ENCODE measurements around the gene STAMBPL1.

The STAMBPL1 gene

GRCh38 chr10:88952647-88953111 lies 72.6 kb downstream of the STAMBPL1 start, which contains the start of gene ACTA2:
ACTA2 (minus strand) TSS chr10:88952773; CDS start chr10:88948930, 3,843 bp downstream.
- no peak for DNase-seq (ENCODE audit: low read depth)

DNA sequence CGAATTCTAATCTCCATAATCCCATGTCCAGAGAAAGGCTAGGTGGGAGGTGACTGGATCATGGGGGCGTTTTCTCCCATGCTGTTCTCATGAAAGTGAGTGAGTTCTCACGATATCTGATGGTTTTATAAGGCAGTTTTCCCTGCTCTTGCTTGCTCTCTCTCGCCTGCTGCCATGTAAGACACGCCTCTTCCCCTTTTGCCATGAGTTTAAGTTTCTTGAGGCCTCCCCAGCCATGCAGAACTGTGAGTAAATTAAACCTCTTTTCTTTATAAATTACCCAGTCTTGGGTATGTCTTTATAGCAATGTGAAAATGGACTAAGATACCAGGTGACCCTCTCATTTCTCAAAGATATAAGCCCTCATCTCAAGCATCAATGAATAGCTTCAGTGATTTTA lies 73.6 kb downstream of the STAMBPL1 start:
- DNase-seq (ENCODE audit: low read depth), result no peak

- DNase-seq (ENCODE audit: low read depth), result no peak
These were observed 74.5 kb downstream of the STAMBPL1 start for GRCh38 chr10:88954458-88955083.

DNA sequence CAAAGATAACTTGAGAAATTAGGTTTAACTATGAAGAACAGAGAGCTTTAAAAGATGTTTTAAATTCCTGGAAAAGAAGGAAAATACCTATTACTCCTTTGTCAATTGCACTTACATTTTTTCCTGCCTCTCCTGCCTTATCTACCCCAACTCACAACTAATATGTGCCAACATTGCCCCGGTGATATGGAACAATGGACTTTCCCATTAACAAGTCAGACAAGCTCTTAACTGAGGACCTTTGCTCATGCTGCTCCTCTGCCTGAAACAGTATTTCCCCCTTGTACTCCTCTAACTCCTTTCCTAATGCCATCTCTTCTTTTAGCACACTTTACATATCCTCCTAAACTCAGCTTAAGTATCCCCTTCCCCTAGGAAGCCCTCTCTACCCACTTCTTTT lies 77.3 kb downstream of the STAMBPL1 start:
- no peak for DNase-seq (ENCODE audit: low read depth)

- no peak for DNase-seq (ENCODE audit: low read depth)
These were observed 78.7 kb downstream of the STAMBPL1 start for GRCh38 chr10:88958721-88959120.

DNA sequence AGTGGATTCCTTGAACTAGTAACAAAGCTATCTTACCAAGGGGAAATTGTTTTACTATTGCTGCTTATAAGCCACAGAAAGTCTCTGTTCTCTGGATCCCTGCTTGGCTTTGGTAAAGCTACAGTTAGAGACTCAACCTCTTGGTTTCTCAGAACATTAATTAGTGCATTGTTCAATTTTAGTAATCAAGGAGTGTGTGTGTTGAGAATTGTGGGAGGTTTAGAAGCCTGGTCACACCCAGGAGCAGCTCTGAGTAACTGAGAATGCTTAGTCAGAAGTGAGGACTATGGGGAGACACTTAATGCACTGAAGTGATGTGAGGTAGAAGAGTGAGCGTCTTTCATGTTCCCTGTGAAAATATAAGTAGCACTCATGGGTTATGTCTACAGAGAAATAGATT lies 80.8 kb downstream of the STAMBPL1 start:
- DNase-seq (ENCODE audit: low read depth), result no peak

- DNase-seq (ENCODE audit: low read depth), result no peak
These were observed 81.2 kb downstream of the STAMBPL1 start for GRCh38 chr10:88961266-88961665.

DNA sequence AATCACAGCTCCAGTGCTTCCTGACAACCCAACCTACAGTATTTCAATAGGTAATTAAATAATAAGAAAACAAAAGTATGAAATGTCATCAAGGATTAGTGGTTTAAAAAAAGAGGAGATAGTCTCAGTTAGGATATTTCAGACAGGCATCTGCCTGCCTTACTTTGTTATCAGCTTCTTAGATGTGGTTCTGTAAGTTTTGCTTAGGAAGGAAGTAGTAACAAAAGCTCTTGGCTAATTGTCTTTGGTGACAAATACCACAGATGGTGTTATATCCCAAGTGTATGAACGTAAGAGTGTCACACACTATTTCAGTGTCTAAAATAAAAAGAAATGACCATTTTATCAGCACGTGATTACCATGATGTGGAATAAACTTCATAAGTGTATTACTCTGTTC lies 82.3 kb downstream of the STAMBPL1 start:
- DNase-seq (ENCODE audit: low read depth), result no peak

- no peak for DNase-seq (ENCODE audit: low read depth)
These were observed 83.3 kb downstream of the STAMBPL1 start for GRCh38 chr10:88963318-88963717.

- DNase-seq (ENCODE audit: low read depth), result no peak
These were observed 84.3 kb downstream of the STAMBPL1 start for GRCh38 chr10:88964360-88964759.

DNA sequence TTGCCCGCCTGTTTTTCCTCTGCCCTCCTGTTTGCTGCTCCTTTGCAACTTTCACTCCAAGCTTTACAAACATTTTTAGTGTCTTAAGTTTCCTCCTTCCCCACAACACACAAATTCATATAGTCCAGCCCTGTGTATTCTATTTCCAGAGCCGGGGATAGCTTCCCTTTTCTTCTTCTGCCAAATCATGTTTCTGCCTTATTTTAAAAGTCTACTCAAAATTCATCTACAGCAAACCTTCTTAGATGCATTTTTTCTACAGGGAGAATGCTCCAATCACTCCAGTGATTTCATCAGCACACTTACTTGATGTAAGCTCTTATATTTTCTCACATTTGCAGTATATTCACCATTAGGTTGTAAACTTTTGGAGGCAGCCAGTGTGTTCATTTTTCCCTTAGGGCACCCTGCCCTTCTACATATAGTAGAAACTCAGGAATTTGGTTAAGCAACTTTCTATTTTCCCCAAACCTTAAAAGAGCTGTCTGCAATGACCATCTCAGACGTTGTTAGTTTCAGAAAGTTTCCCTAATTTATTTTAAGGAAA lies 84.9 kb downstream of the STAMBPL1 start:
- no peak for DNase-seq (ENCODE audit: low read depth)

DNA sequence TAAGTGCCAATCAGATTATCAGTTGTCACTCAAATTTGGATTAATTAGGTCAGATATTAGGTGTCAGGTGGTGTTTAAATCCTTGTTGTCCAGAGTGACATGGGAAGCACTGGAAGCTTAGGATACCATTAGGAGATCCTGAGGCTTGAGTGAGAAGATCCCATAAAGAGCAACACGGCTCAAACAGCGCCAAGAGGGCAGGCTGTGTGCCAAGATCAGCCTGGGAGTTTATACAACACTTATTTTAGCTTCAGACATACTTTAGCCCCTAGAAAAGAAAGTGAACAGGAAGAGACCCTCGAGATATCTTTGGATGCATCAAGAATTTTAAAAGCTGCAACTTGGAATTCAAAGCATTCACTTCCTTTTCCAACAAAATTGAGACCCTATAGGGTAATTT lies 86.8 kb downstream of the STAMBPL1 start:
- DNase-seq (ENCODE audit: low read depth), result no peak

- DNase-seq (ENCODE audit: low read depth), result no peak
These were observed 88.3 kb downstream of the STAMBPL1 start for GRCh38 chr10:88968391-88968790.

DNA sequence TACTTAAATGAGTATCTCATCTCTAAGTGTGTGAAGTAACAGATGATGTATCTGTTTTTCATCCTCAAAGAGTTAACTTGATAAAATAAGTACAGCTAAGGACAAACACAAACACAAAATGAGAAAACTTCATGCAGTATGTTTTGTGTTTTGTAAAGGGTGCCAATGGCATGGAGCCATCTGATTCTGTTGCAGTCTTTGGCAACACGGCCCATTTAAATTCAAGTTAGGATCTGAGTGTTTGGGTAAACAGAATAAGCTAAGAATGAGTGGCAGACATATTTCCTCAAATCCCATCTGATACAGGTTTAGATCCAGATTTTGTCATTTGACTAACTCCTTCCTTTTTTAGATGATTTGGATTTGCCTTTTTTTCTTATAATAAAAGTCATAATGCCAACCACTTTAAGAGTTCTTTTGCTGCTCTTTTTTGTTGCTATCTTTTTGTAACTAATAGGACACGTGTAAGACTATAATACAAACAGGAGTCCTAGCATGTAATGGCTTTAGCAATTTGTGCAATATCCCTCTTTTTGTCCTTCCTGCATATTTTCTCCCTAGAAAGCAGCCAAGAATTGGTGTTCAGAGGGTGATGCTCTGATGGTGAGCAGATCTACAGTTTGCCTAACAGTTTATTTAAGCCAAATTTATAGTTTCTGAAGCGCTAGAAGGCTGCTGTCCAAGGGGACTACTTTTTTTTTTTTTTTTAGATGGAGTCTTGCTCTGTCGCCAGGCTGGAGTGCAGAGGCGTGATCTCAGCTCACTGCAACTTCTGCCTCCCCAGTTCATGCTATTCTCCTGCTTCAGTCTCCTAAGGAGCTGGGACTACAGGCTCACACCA lies 91.4 kb downstream of the STAMBPL1 start:
- DNase-seq (ENCODE audit: low read depth), result no peak

Data from activated T-cell treated with anti-CD3 and anti-CD28 coated beads for 1 hour (primary cell).